ENCODE results near the gene APBA1. TPM values are rescaled to one million over a fixed set of nuclear protein-coding genes. Genes with fewer than 3 reads are reported as not detected.

Gene APBA1
- polyA plus RNA-seq, 2 donors, result 0.82 to 1.3 TPM

DNA sequence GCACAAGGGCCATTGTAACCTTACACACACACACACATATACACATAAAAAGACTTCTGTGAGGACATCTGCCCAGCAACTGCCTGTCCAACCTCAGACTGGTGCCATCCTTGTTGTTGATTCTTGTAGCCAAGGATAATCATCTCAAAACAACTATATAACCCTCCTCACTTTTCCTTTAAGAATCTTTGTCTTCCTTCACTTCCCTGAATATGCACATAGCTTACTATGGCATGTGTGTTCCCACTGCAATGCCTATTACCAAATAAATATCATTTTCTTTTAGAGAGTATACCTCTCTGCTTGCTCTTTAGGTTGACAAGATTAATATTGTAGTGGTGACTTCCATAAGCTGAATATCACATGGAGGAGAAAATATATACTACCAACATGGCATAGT, 55.2 kb downstream of the APBA1 start:
- Histone ChIP-seq H3K9me3 (ENCODE audit: control insufficient read depth in 2 of 2, insufficient read depth in 1 of 2, low read depth in 1 of 2, low read length in 1 of 2) (no peaks in the 10 kb centered on the region), H3K4me3 (ENCODE audit: low read depth in 1 of 2, low read length in 2 of 2) (no peak overlapping the region), H3K4me1 (ENCODE audit: control insufficient read depth in 2 of 2, insufficient read depth in 2 of 2, low read length in 1 of 2) (no peaks in the 10 kb centered on the region), H3K27me3 (ENCODE audit: control insufficient read depth in 1 of 2, insufficient read depth in 2 of 2, low read length in 2 of 2) (no peaks in the 10 kb centered on the region), H3K36me3 (ENCODE audit: control insufficient read depth in 2 of 2, insufficient read depth in 2 of 2, low read length in 1 of 2) (no peaks in the 10 kb centered on the region), H3K27ac (ENCODE audit: low read depth in 2 of 2, low read length in 1 of 2) (no peak overlapping the region)

DNA sequence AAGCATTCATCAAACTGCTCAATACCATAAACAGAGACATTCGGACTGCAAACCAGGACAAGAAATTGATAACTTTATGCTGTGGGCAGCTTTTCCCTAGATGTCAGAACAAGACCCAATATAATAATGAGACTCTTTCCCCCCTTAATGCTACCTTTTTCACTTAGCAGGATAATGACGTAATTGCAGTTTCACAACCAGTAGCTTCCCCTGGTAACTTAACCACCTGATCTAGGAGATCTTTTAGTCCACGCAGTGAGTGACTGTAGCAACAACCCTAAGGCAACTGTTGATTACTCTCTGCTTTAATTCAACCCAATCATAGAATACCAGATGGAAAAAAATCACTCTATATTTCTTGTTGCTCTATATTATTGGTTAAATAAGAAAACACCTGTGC, 56.3 kb downstream of the APBA1 start:
- Histone ChIP-seq H3K27me3 (ENCODE audit: control insufficient read depth in 1 of 2, insufficient read depth in 2 of 2, low read length in 2 of 2) (no peaks in the 10 kb centered on the region), H3K9me3 (ENCODE audit: control insufficient read depth in 2 of 2, insufficient read depth in 1 of 2, low read depth in 1 of 2, low read length in 1 of 2) (no peaks in the 10 kb centered on the region), H3K4me3 (ENCODE audit: low read depth in 1 of 2, low read length in 2 of 2) (no peak overlapping the region), H3K4me1 (ENCODE audit: control insufficient read depth in 2 of 2, insufficient read depth in 2 of 2, low read length in 1 of 2) (no peaks in the 10 kb centered on the region), H3K36me3 (ENCODE audit: control insufficient read depth in 2 of 2, insufficient read depth in 2 of 2, low read length in 1 of 2) (no peaks in the 10 kb centered on the region), H3K27ac (ENCODE audit: low read depth in 2 of 2, low read length in 1 of 2) (no peak overlapping the region)
- WGBS, 2 donors, result 92 to 94% methylated on average over 3 of the region's 3 CpGs

- 77 to 80% methylated on average over 3 of the region's 3 CpGs for whole genome bisulfite sequencing, 2 donors
- Histone ChIP-seq H3K36me3 (ENCODE audit: control insufficient read depth in 2 of 2, insufficient read depth in 2 of 2, low read length in 1 of 2) (no peaks in the 10 kb centered on the region), H3K27me3 (ENCODE audit: control insufficient read depth in 1 of 2, insufficient read depth in 2 of 2, low read length in 2 of 2) (no peaks in the 10 kb centered on the region), H3K4me1 (ENCODE audit: control insufficient read depth in 2 of 2, insufficient read depth in 2 of 2, low read length in 1 of 2) (no peaks in the 10 kb centered on the region), H3K9me3 (ENCODE audit: control insufficient read depth in 2 of 2, insufficient read depth in 1 of 2, low read depth in 1 of 2, low read length in 1 of 2) (no peaks in the 10 kb centered on the region), H3K4me3 (ENCODE audit: low read depth in 1 of 2, low read length in 2 of 2) (no peak overlapping the region), H3K27ac (ENCODE audit: low read depth in 2 of 2, low read length in 1 of 2) (no peak overlapping the region)
Observed at GRCh38 chr9:69611221-69611620, 61.0 kb downstream of the APBA1 start.

- Histone ChIP-seq H3K9me3 (ENCODE audit: control insufficient read depth in 2 of 2, insufficient read depth in 1 of 2, low read depth in 1 of 2, low read length in 1 of 2) (no peaks in the 10 kb centered on the region), H3K4me1 (ENCODE audit: control insufficient read depth in 2 of 2, insufficient read depth in 2 of 2, low read length in 1 of 2) (no peaks in the 10 kb centered on the region), H3K4me3 (ENCODE audit: low read depth in 1 of 2, low read length in 2 of 2) (no peak overlapping the region), H3K27ac (ENCODE audit: low read depth in 2 of 2, low read length in 1 of 2) (no peak overlapping the region), H3K36me3 (ENCODE audit: control insufficient read depth in 2 of 2, insufficient read depth in 2 of 2, low read length in 1 of 2) (no peaks in the 10 kb centered on the region), H3K27me3 (ENCODE audit: control insufficient read depth in 1 of 2, insufficient read depth in 2 of 2, low read length in 2 of 2) (no peaks in the 10 kb centered on the region)
Observed at GRCh38 chr9:69609156-69609555, 63.0 kb downstream of the APBA1 start.

- Histone ChIP-seq H3K27ac (ENCODE audit: low read depth in 2 of 2, low read length in 1 of 2) (no peak overlapping the region), H3K27me3 (ENCODE audit: control insufficient read depth in 1 of 2, insufficient read depth in 2 of 2, low read length in 2 of 2) (no peaks in the 10 kb centered on the region), H3K4me3 (ENCODE audit: low read depth in 1 of 2, low read length in 2 of 2) (no peak overlapping the region), H3K36me3 (ENCODE audit: control insufficient read depth in 2 of 2, insufficient read depth in 2 of 2, low read length in 1 of 2) (no peaks in the 10 kb centered on the region), H3K9me3 (ENCODE audit: control insufficient read depth in 2 of 2, insufficient read depth in 1 of 2, low read depth in 1 of 2, low read length in 1 of 2) (no peaks in the 10 kb centered on the region), H3K4me1 (ENCODE audit: control insufficient read depth in 2 of 2, insufficient read depth in 2 of 2, low read length in 1 of 2) (no peaks in the 10 kb centered on the region)
- WGBS, 2 donors, result 93 to 96% methylated on average over 5 of the region's 5 CpGs
Observed at GRCh38 chr9:69606089-69606488, 66.1 kb downstream of the APBA1 start.

- WGBS, 2 donors, result 61 to 75% methylated on average over 4 of the region's 4 CpGs
- Histone ChIP-seq H3K4me3 (ENCODE audit: low read depth in 1 of 2, low read length in 2 of 2) (no peak overlapping the region), H3K27me3 (ENCODE audit: control insufficient read depth in 1 of 2, insufficient read depth in 2 of 2, low read length in 2 of 2) (no peaks in the 10 kb centered on the region), H3K9me3 (ENCODE audit: control insufficient read depth in 2 of 2, insufficient read depth in 1 of 2, low read depth in 1 of 2, low read length in 1 of 2) (no peaks in the 10 kb centered on the region), H3K4me1 (ENCODE audit: control insufficient read depth in 2 of 2, insufficient read depth in 2 of 2, low read length in 1 of 2) (no peaks in the 10 kb centered on the region), H3K27ac (ENCODE audit: low read depth in 2 of 2, low read length in 1 of 2) (no peak overlapping the region), H3K36me3 (ENCODE audit: control insufficient read depth in 2 of 2, insufficient read depth in 2 of 2, low read length in 1 of 2) (no peaks in the 10 kb centered on the region)
Observed at GRCh38 chr9:69605406-69605805, 66.8 kb downstream of the APBA1 start.

- no peaks in the 10 kb centered on the region for H3K9me3 ChIP-seq (ENCODE audit: control insufficient read depth in 2 of 2, insufficient read depth in 1 of 2, low read depth in 1 of 2, low read length in 1 of 2)
- WGBS, 2 donors, result 81 to 87% methylated on average over 10 of the region's 10 CpGs
- H3K27ac ChIP-seq (ENCODE audit: low read depth in 2 of 2, low read length in 1 of 2), result no peak overlapping the region
- no peaks in the 10 kb centered on the region for H3K36me3 ChIP-seq (ENCODE audit: control insufficient read depth in 2 of 2, insufficient read depth in 2 of 2, low read length in 1 of 2)
- no peak overlapping the region for H3K4me3 ChIP-seq (ENCODE audit: low read depth in 1 of 2, low read length in 2 of 2)
- no peaks in the 10 kb centered on the region for H3K4me1 ChIP-seq (ENCODE audit: control insufficient read depth in 2 of 2, insufficient read depth in 2 of 2, low read length in 1 of 2)
- no peaks in the 10 kb centered on the region for H3K27me3 ChIP-seq (ENCODE audit: control insufficient read depth in 1 of 2, insufficient read depth in 2 of 2, low read length in 2 of 2)
Observed at GRCh38 chr9:69604568-69605219, 67.5 kb downstream of the APBA1 start.

GRCh38 chr9:69603656-69604055, 68.5 kb downstream of the APBA1 start:
- H3K36me3 ChIP-seq (ENCODE audit: control insufficient read depth in 2 of 2, insufficient read depth in 2 of 2, low read length in 1 of 2), result no peaks in the 10 kb centered on the region
- H3K4me3 ChIP-seq (ENCODE audit: low read depth in 1 of 2, low read length in 2 of 2), result no peak overlapping the region
- H3K4me1 ChIP-seq (ENCODE audit: control insufficient read depth in 2 of 2, insufficient read depth in 2 of 2, low read length in 1 of 2), result no peaks in the 10 kb centered on the region
- no peaks in the 10 kb centered on the region for H3K9me3 ChIP-seq (ENCODE audit: control insufficient read depth in 2 of 2, insufficient read depth in 1 of 2, low read depth in 1 of 2, low read length in 1 of 2)
- WGBS, 2 donors, result 88 to 91% methylated on average over 5 of the region's 5 CpGs
- no peak overlapping the region for H3K27ac ChIP-seq (ENCODE audit: low read depth in 2 of 2, low read length in 1 of 2)
- no peaks in the 10 kb centered on the region for H3K27me3 ChIP-seq (ENCODE audit: control insufficient read depth in 1 of 2, insufficient read depth in 2 of 2, low read length in 2 of 2)

DNA sequence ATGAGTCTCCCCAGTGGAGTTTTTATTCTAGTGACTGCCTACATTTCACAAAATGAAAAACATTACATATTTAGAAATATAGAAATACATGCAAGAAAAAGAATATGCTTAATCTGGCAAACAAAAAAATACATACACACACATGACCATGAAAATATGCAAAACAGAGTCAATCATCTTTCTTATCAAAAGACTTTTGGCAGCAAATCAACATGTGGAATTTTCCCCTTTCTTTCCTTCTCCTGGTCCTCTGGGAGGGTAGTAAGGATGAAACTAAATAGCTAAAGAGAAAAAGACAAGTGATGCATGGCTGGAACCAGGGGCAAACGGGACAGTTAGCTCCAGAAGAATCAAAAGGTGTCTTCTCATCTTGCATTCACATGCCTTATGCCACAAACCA, 69.4 kb downstream of the APBA1 start:
- 64% methylated on average over 1 of the region's 1 CpG for WGBS, 2 donors
- no peak overlapping the region for H3K4me3 ChIP-seq (ENCODE audit: low read depth in 1 of 2, low read length in 2 of 2)

GRCh38 chr9:69601698-69602097, 70.5 kb downstream of the APBA1 start:
- no peak overlapping the region for H3K27ac ChIP-seq (ENCODE audit: low read depth in 2 of 2, low read length in 1 of 2)

More for the DNA sequence above, 69.4 kb downstream of the APBA1 start:
- no peaks in the 10 kb centered on the region for H3K36me3 ChIP-seq (ENCODE audit: control insufficient read depth in 2 of 2, insufficient read depth in 2 of 2, low read length in 1 of 2)
- no peaks in the 10 kb centered on the region for H3K4me1 ChIP-seq (ENCODE audit: control insufficient read depth in 2 of 2, insufficient read depth in 2 of 2, low read length in 1 of 2)
- no peaks in the 10 kb centered on the region for H3K9me3 ChIP-seq (ENCODE audit: control insufficient read depth in 2 of 2, insufficient read depth in 1 of 2, low read depth in 1 of 2, low read length in 1 of 2)
- H3K27me3 ChIP-seq (ENCODE audit: control insufficient read depth in 1 of 2, insufficient read depth in 2 of 2, low read length in 2 of 2), result no peaks in the 10 kb centered on the region
- no peak overlapping the region for H3K27ac ChIP-seq (ENCODE audit: low read depth in 2 of 2, low read length in 1 of 2)

More at GRCh38 chr9:69601698-69602097, 70.5 kb downstream of the APBA1 start:
- H3K4me3 ChIP-seq (ENCODE audit: low read depth in 1 of 2, low read length in 2 of 2), result no peak overlapping the region
- H3K36me3 ChIP-seq (ENCODE audit: control insufficient read depth in 2 of 2, insufficient read depth in 2 of 2, low read length in 1 of 2), result no peaks in the 10 kb centered on the region
- 47 to 71% methylated on average over 1 of the region's 1 CpG for WGBS, 2 donors
- no peaks in the 10 kb centered on the region for H3K9me3 ChIP-seq (ENCODE audit: control insufficient read depth in 2 of 2, insufficient read depth in 1 of 2, low read depth in 1 of 2, low read length in 1 of 2)
- no peaks in the 10 kb centered on the region for H3K27me3 ChIP-seq (ENCODE audit: control insufficient read depth in 1 of 2, insufficient read depth in 2 of 2, low read length in 2 of 2)
- no peaks in the 10 kb centered on the region for H3K4me1 ChIP-seq (ENCODE audit: control insufficient read depth in 2 of 2, insufficient read depth in 2 of 2, low read length in 1 of 2)
